Smooth muscle cell of the pulmonary artery (primary cell): Measurements from ENCODE around the gene RNF40. TPM values are rescaled to one million over a fixed set of nuclear protein-coding genes. Genes with fewer than 3 reads are reported as not detected.

Experiments
- total RNA-seq: library from RNA; depleted of rRNA; stranded (reverse); fragments of >200 nt; gene quantifications from 2 replicates; pipeline ENCODE4 v1.2.3, GENCODE V29; 2014

RNF40 gene
- total RNA-seq: 66.7 and 74.9 TPM in 2 replicates

GRCh38 chr16:30761928-30762902, at the start of gene RNF40, which contains the start of gene CFAP119:
Gene RNF40, plus strand, starts transcription at chr16:30762322. Its CDS starts 224 bp downstream, at chr16:30762546.
Gene CFAP119, minus strand, starts transcription at chr16:30762062. Its CDS starts 314 bp downstream, at chr16:30761748.

GRCh38 chr16:30747799-30748633, 14.1 kb upstream of the RNF40 start, which contains the start of gene PHKG2:
Gene PHKG2, plus strand, starts transcription at chr16:30748425. Its CDS starts 396 bp downstream, at chr16:30748821.

GRCh38 chr16:30786936-30787612, 25.0 kb downstream of the RNF40 start, which contains the start of gene ZNF629:
Gene ZNF629, minus strand, starts transcription at chr16:30787205. Its CDS starts 2,723 bp downstream, at chr16:30784482.

Other genes starting within 250 kb of the RNF40 start
- gene ZNF768, start 235.8 kb upstream of the RNF40 start, total RNA-seq: 14.1 and 21.0 TPM in 2 replicates
- 10.2 and 11.6 TPM in 2 replicates for gene ZNF747, start 227.5 kb upstream of the RNF40 start, total RNA-seq
- gene ZNF764, start 203.9 kb upstream of the RNF40 start, total RNA-seq: 4.8 and 5.1 TPM in 2 replicates
- gene ZNF688, start 190.6 kb upstream of the RNF40 start, total RNA-seq: 4.4 and 7.8 TPM in 2 replicates
- gene ZNF785, start 176.6 kb upstream of the RNF40 start, total RNA-seq: 10.2 and 10.6 TPM in 2 replicates
- 3.8 and 3.9 TPM in 2 replicates for gene ZNF689, start 151.9 kb upstream of the RNF40 start, total RNA-seq
- gene PRR14, start 111.4 kb upstream of the RNF40 start, total RNA-seq: 8.9 and 9.3 TPM in 2 replicates
- 21.6 and 22.4 TPM in 2 replicates for gene FBRS, start 103.9 kb upstream of the RNF40 start, total RNA-seq
- gene SRCAP, start 63.2 kb upstream of the RNF40 start, total RNA-seq: 53.4 and 62.1 TPM in 2 replicates
- 16.4 and 17.3 TPM in 2 replicates for gene PHKG2, start 13.9 kb upstream of the RNF40 start, total RNA-seq
- gene CFAP119, start 260 bp upstream of the RNF40 start, total RNA-seq: 0.91 and 1.3 TPM in 2 replicates
- 9.8 and 11.0 TPM in 2 replicates for gene ZNF629, start 24.9 kb downstream of the RNF40 start, total RNA-seq
- gene BCL7C, start 131.8 kb downstream of the RNF40 start, total RNA-seq: 27.1 and 29.3 TPM in 2 replicates
- gene CTF1, start 134.3 kb downstream of the RNF40 start, total RNA-seq: 4.0 and 5.1 TPM in 2 replicates
- 14.7 and 18.5 TPM in 2 replicates for gene FBXL19, start 161.2 kb downstream of the RNF40 start, total RNA-seq
- gene ORAI3, start 186.7 kb downstream of the RNF40 start, total RNA-seq: 46.9 and 58.4 TPM in 2 replicates
- 2.8 and 4.4 TPM in 2 replicates for gene SETD1A, start 195.4 kb downstream of the RNF40 start, total RNA-seq
- gene HSD3B7, start 222.9 kb downstream of the RNF40 start, total RNA-seq: 28.9 and 50.4 TPM in 2 replicates
- 0.85 and 2.6 TPM in 2 replicates for gene STX1B, start 248.3 kb downstream of the RNF40 start, total RNA-seq